HEK293 (cell line): ENCODE results near the gene PCBP4.

ENCODE experiments used
- GLI4 ChIP-seq: fragments of 450-650 bp; formaldehyde crosslinking; IDR thresholded peaks from 2 replicates; pipeline ENCODE4 v1.5.1; 2016; ENCODE audit warnings: missing biosample characterization, missing genetic modification characterization
- GLIS1 ChIP-seq: fragments of 450-650 bp; formaldehyde crosslinking; IDR thresholded peaks from 2 replicates; pipeline ENCODE4 v1.5.1; 2016; ENCODE audit warnings: missing biosample characterization, missing genetic modification characterization
- KLF10 ChIP-seq: fragments of 450-650 bp; IDR thresholded peaks from 2 replicates; pipeline ENCODE4 v1.5.1; 2018; ENCODE audit warnings: missing biosample characterization, mild to moderate bottlenecking, missing genetic modification characterization
- PRDM1 ChIP-seq: fragments of 450-650 bp; formaldehyde crosslinking; IDR thresholded peaks from 2 replicates; pipeline ENCODE4; 2016; ENCODE audit warnings: missing biosample characterization, missing genetic modification characterization
- SCRT1 ChIP-seq: fragments of 450-650 bp; formaldehyde crosslinking; IDR thresholded peaks from 2 replicates; pipeline ENCODE4 v1.5.1; 2016; ENCODE audit warnings: missing biosample characterization, missing genetic modification characterization, borderline replicate concordance
- SP7 ChIP-seq: fragments of 450-650 bp; formaldehyde crosslinking; IDR thresholded peaks from 2 replicates; pipeline ENCODE4 v1.5.1; 2016; ENCODE audit warnings: missing biosample characterization, missing genetic modification characterization
- WT1 ChIP-seq: fragments of 450-650 bp; formaldehyde crosslinking; IDR thresholded peaks from 2 replicates; pipeline ENCODE4 v1.5.1; 2016; ENCODE audit warnings: missing biosample characterization, missing genetic modification characterization
- ZBTB48 ChIP-seq: fragments of 450-650 bp; formaldehyde crosslinking; IDR thresholded peaks from 2 replicates; pipeline ENCODE4 v1.5.1; 2016; ENCODE audit warnings: missing biosample characterization, missing genetic modification characterization
- ZBTB7A ChIP-seq: fragments of 450-650 bp; formaldehyde crosslinking; IDR thresholded peaks from 2 replicates; pipeline ENCODE4 v1.5.1; 2016; ENCODE audit warnings: low read depth, missing biosample characterization, missing genetic modification characterization
- ZNF112 ChIP-seq: fragments of 450-650 bp; formaldehyde crosslinking; IDR thresholded peaks from 2 replicates; pipeline ENCODE4 v1.5.0; 2017; ENCODE audit warnings: missing biosample characterization, missing genetic modification characterization
- ZNF140 ChIP-seq: fragments of 450-650 bp; formaldehyde crosslinking; IDR thresholded peaks from 2 replicates; pipeline ENCODE4 v1.5.1; 2016; ENCODE audit warnings: missing biosample characterization, missing genetic modification characterization
- ZNF211 ChIP-seq: fragments of 450-650 bp; formaldehyde crosslinking; IDR thresholded peaks from 2 replicates; pipeline ENCODE4 v1.5.1; 2016; ENCODE audit warnings: low read depth, missing biosample characterization, missing genetic modification characterization
- ZNF248 ChIP-seq: fragments of 450-650 bp; formaldehyde crosslinking; IDR thresholded peaks from 2 replicates; pipeline ENCODE4 v1.5.1; 2017; ENCODE audit warnings: missing biosample characterization, missing genetic modification characterization
- ZNF274 ChIP-seq, 2 experiments: fragments of 200-500 bp in 1 of 2; fragments of 450-650 bp in 1 of 2; sonication (Bioruptor generic) in 1 of 2; formaldehyde crosslinking in 1 of 2; IDR thresholded peaks; 2 replicates each; pipeline versions ENCODE4 v1.5.1 to v1.6.1; 2014 to 2016; ENCODE audit warnings: borderline replicate concordance in 1 of 2, inconsistent platforms in 1 of 2, low read length in 1 of 2, missing biosample characterization in 1 of 2, missing genetic modification characterization in 1 of 2
- ZNF292 ChIP-seq: fragments of 450-650 bp; formaldehyde crosslinking; IDR thresholded peaks from 2 replicates; pipeline ENCODE4 v1.5.1; 2016; ENCODE audit warnings: low read depth, missing biosample characterization, missing genetic modification characterization, borderline replicate concordance
- ZNF514 ChIP-seq: fragments of 450-650 bp; formaldehyde crosslinking; IDR thresholded peaks from 2 replicates; pipeline ENCODE4 v1.5.1; 2016; ENCODE audit warnings: missing biosample characterization, missing genetic modification characterization
- ZNF544 ChIP-seq: fragments of 450-650 bp; formaldehyde crosslinking; IDR thresholded peaks from 2 replicates; pipeline ENCODE4 v1.5.0; 2017; ENCODE audit warnings: missing biosample characterization, missing genetic modification characterization
- ZNF549 ChIP-seq: fragments of 450-650 bp; IDR thresholded peaks from 2 replicates; pipeline ENCODE4 v1.5.1; 2018; ENCODE audit warnings: missing biosample characterization, missing genetic modification characterization, mild to moderate bottlenecking, inconsistent platforms, moderate library complexity
- ZNF571 ChIP-seq: fragments of 450-650 bp; formaldehyde crosslinking; IDR thresholded peaks from 2 replicates; pipeline ENCODE4 v1.5.0; 2017; ENCODE audit warnings: missing biosample characterization, missing genetic modification characterization
- ZNF610 ChIP-seq: fragments of 450-650 bp; formaldehyde crosslinking; IDR thresholded peaks from 2 replicates; pipeline ENCODE4 v1.5.1; 2016; ENCODE audit warnings: missing biosample characterization, missing genetic modification characterization, borderline replicate concordance
- ZNF776 ChIP-seq: fragments of 450-650 bp; formaldehyde crosslinking; IDR thresholded peaks from 2 replicates; pipeline ENCODE4 v1.5.0; 2017; ENCODE audit warnings: missing biosample characterization, missing genetic modification characterization, borderline replicate concordance
- ZNF777 ChIP-seq: fragments of 450-650 bp; formaldehyde crosslinking; IDR thresholded peaks from 2 replicates; pipeline ENCODE4 v1.5.1; 2017; ENCODE audit warnings: missing biosample characterization, missing genetic modification characterization, borderline replicate concordance
- TF ChIP-seq, protein P1 (sequence below): fragments of 450-650 bp; formaldehyde crosslinking; IDR thresholded peaks from 2 replicates; pipeline ENCODE4 v1.5.1; 2016; ENCODE audit warnings: missing biosample characterization, missing genetic modification characterization
- TF ChIP-seq, protein P2 (sequence below): IDR thresholded peaks from 2 replicates; pipeline ENCODE4 v1.6.1; 2011; ENCODE audit warnings: mild to moderate bottlenecking, low read depth, low read length, borderline replicate concordance
- TF ChIP-seq, protein P3 (sequence below): fragments of 450-650 bp; formaldehyde crosslinking; IDR thresholded peaks from 2 replicates; pipeline ENCODE4 v1.5.1; 2016; ENCODE audit warnings: missing biosample characterization, missing genetic modification characterization
- TF ChIP-seq, protein P4 (sequence below): fragments of 450-650 bp; formaldehyde crosslinking; IDR thresholded peaks from 2 replicates; pipeline ENCODE4 v1.5.1; 2016; ENCODE audit warnings: missing biosample characterization, missing genetic modification characterization
- TF ChIP-seq, protein P5 (sequence below): fragments of 450-650 bp; formaldehyde crosslinking; IDR thresholded peaks from 2 replicates; pipeline ENCODE4 v1.5.1; 2017; ENCODE audit warnings: missing biosample characterization, missing genetic modification characterization
- TF ChIP-seq, protein P6 (sequence below): fragments of 450-650 bp; formaldehyde crosslinking; IDR thresholded peaks from 2 replicates; pipeline ENCODE4 v1.5.1; 2016; ENCODE audit warnings: missing biosample characterization, missing genetic modification characterization
- TF ChIP-seq, protein P7 (sequence below): fragments of 450-650 bp; formaldehyde crosslinking; IDR thresholded peaks from 2 replicates; pipeline ENCODE4 v1.5.1; 2017; ENCODE audit warnings: missing biosample characterization, missing genetic modification characterization

PCBP4 gene

DNA sequence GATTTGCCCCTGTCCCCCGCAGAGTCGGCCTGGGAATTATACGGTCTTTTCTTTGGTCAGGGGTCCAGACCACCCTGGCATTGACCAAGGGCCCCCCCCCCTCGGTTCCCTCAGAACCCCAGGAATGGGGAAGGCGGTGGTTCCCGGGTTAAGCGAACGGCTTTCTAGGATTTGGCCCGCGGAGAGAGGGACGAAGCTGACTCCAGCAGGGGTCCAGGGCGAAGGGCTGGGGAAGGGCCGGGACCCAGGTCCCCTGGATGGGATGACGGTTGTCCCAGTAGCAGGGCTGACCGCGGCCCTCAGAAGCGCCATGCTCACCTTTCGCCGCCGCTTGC, 25.8 kb downstream of the PCBP4 start (continued):
- TF ChIP-seq, protein P1, sequence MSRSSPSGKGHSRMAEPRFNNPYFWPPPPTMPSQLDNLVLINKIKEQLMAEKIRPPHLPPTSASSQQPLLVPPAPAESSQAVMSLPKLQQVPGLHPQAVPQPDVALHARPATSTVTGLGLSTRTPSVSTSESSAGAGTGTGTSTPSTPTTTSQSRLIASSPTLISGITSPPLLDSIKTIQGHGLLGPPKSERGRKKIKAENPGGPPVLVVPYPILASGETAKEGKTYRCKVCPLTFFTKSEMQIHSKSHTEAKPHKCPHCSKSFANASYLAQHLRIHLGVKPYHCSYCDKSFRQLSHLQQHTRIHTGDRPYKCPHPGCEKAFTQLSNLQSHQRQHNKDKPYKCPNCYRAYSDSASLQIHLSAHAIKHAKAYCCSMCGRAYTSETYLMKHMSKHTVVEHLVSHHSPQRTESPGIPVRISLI, result no peak
- TF ChIP-seq ZNF274 (IDR thresholded peaks at IDR 0.05; ENCODE audit: low read length), result no peak
- no peak for TF ChIP-seq ZNF274 (tag by site-specific recombination; IDR thresholded peaks at IDR 0.05; ENCODE audit: borderline replicate concordance)
- TF ChIP-seq ZBTB48, result 0 out of 2 replicates have a peak, but pooled peaks have one; percentile 25
- TF ChIP-seq GLI4 (tag by site-specific recombination), result no peak
- no peak for TF ChIP-seq SP7
- no peak for TF ChIP-seq ZNF571 (tag by site-specific recombination)
- TF ChIP-seq ZNF776, result no peak
- TF ChIP-seq ZNF610 (tag by site-specific recombination), result no peak
- no peak for TF ChIP-seq ZNF248 (tag by site-specific recombination)
- TF ChIP-seq, protein P2, sequence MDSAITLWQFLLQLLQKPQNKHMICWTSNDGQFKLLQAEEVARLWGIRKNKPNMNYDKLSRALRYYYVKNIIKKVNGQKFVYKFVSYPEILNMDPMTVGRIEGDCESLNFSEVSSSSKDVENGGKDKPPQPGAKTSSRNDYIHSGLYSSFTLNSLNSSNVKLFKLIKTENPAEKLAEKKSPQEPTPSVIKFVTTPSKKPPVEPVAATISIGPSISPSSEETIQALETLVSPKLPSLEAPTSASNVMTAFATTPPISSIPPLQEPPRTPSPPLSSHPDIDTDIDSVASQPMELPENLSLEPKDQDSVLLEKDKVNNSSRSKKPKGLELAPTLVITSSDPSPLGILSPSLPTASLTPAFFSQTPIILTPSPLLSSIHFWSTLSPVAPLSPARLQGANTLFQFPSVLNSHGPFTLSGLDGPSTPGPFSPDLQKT, result no peak
- TF ChIP-seq ZBTB7A (tag by site-specific recombination), result no peak
- TF ChIP-seq, protein P3, sequence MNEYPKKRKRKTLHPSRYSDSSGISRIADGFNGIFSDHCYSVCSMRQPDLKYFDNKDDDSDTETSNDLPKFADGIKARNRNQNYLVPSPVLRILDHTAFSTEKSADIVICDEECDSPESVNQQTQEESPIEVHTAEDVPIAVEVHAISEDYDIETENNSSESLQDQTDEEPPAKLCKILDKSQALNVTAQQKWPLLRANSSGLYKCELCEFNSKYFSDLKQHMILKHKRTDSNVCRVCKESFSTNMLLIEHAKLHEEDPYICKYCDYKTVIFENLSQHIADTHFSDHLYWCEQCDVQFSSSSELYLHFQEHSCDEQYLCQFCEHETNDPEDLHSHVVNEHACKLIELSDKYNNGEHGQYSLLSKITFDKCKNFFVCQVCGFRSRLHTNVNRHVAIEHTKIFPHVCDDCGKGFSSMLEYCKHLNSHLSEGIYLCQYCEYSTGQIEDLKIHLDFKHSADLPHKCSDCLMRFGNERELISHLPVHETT, result no peak
- TF ChIP-seq ZNF140, result no peak
- no peak for TF ChIP-seq ZNF777
- no peak for TF ChIP-seq ZNF292
- no peak for TF ChIP-seq PRDM1 (tag by site-specific recombination)
- no peak for TF ChIP-seq WT1
- TF ChIP-seq KLF10 (tag by site-specific recombination), result no peak
- no peak for TF ChIP-seq ZNF514 (tag by site-specific recombination)
- TF ChIP-seq ZNF112, result no peak
- no peak for TF ChIP-seq SCRT1 (tag by site-specific recombination)
- no peak for TF ChIP-seq GLIS1 (tag by site-specific recombination)
- TF ChIP-seq, protein P4, sequence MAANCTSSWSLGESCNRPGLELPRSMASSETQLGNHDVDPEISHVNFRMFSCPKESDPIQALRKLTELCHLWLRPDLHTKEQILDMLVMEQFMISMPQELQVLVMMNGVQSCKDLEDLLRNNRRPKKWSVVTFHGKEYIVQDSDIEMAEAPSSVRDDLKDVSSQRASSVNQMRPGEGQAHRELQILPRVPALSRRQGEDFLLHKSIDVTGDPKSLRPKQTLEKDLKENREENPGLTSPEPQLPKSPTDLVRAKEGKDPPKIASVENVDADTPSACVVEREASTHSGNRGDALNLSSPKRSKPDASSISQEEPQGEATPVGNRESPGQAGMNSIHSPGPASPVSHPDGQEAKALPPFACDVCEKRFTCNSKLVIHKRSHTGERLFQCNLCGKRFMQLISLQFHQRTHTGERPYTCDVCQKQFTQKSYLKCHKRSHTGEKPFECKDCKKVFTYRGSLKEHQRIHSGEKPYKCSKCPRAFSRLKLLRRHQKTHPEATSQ, result no peak
- TF ChIP-seq, protein P5, sequence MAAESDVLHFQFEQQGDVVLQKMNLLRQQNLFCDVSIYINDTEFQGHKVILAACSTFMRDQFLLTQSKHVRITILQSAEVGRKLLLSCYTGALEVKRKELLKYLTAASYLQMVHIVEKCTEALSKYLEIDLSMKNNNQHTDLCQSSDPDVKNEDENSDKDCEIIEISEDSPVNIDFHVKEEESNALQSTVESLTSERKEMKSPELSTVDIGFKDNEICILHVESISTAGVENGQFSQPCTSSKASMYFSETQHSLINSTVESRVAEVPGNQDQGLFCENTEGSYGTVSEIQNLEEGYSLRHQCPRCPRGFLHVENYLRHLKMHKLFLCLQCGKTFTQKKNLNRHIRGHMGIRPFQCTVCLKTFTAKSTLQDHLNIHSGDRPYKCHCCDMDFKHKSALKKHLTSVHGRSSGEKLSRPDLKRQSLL (tag by site-specific recombination), result no peak
- TF ChIP-seq, protein P6, sequence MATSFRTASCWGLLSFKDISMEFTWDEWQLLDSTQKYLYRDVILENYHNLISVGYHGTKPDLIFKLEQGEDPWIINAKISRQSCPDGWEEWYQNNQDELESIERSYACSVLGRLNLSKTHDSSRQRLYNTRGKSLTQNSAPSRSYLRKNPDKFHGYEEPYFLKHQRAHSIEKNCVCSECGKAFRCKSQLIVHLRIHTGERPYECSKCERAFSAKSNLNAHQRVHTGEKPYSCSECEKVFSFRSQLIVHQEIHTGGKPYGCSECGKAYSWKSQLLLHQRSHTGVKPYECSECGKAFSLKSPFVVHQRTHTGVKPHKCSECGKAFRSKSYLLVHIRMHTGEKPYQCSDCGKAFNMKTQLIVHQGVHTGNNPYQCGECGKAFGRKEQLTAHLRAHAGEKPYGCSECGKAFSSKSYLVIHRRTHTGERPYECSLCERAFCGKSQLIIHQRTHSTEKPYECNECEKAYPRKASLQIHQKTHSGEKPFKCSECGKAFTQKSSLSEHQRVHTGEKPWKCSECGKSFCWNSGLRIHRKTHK (tag by site-specific recombination), result no peak
- TF ChIP-seq ZNF211, result no peak
- no peak for TF ChIP-seq ZNF549 (tag by site-specific recombination)
- TF ChIP-seq, protein P7, sequence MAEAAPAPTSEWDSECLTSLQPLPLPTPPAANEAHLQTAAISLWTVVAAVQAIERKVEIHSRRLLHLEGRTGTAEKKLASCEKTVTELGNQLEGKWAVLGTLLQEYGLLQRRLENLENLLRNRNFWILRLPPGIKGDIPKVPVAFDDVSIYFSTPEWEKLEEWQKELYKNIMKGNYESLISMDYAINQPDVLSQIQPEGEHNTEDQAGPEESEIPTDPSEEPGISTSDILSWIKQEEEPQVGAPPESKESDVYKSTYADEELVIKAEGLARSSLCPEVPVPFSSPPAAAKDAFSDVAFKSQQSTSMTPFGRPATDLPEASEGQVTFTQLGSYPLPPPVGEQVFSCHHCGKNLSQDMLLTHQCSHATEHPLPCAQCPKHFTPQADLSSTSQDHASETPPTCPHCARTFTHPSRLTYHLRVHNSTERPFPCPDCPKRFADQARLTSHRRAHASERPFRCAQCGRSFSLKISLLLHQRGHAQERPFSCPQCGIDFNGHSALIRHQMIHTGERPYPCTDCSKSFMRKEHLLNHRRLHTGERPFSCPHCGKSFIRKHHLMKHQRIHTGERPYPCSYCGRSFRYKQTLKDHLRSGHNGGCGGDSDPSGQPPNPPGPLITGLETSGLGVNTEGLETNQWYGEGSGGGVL (tag by site-specific recombination), result peak; percentile 34; the same call in 1 of the 2 replicates
- no peak for TF ChIP-seq ZNF544
